Gastrocnemius medialis (tissue), 4 donors: Measurements from ENCODE around the gene SLC17A7.

Experiments
- CTCF ChIP-seq, 5 experiments: fragments of 450-650 bp in 3 of 5; fragments of 200-600 bp in 2 of 5; sonication (generic) in 2 of 5; IDR thresholded peaks in 4 of 5; conservative IDR thresholded peaks in 1 of 5; 1 replicate in 4 of 5; 2 replicates in 1 of 5; pipeline ENCODE4 v1.5.1; 2016 to 2019; ENCODE audit warnings: antibody characterized with exemption in 5 of 5, mild to moderate bottlenecking in 3 of 5, moderate library complexity in 3 of 5
- POLR2A ChIP-seq, 2 donors: fragments of 450-650 bp; IDR thresholded peaks; one replicate each; pipeline ENCODE4 v1.6.1; 2017; ENCODE audit warnings: antibody characterized with exemption in 2 of 2, mild to moderate bottlenecking in 2 of 2, moderate library complexity in 2 of 2

- TF ChIP-seq POLR2A (IDR thresholded peaks at IDR 0.05) (no peak), CTCF (IDR thresholded peaks at IDR 0.05 in 4 of 5, conservative IDR thresholded peaks at IDR 0.05 in 1 of 5) (no peak)
Observed at GRCh38 chr19:49423071-49423984, 18.0 kb downstream of the SLC17A7 start, which contains the start of gene PTH2.
